Endothelial cell of umbilical vein (primary cell): ENCODE measurements around the gene LRIG1. TPM values are rescaled to one million over a fixed set of nuclear protein-coding genes. Genes with fewer than 3 reads are reported as not detected.

Source experiments
- BruUV-seq: library from RNA; stranded (reverse); fragments of 400-500 nt; replicated peaks from 2 replicates; lab custom pipeline; 2021; lab: Mats Ljungman, UMichigan
- CTCF ChIA-PET: fragments of 300-600, 350-600 bp; sonication (Branson Sonifier 250); formaldehyde crosslinking; loops from one replicate; lab custom pipeline; 2021; ENCODE audit warnings: antibody characterized with exemption, inconsistent platforms; lab: Charles Lee
- POLR2A ChIA-PET: fragments of 300-600, 350-600 bp; sonication (Branson Sonifier 250); formaldehyde crosslinking; loops from one replicate; lab custom pipeline; 2021; ENCODE audit warnings: antibody characterized with exemption, inconsistent platforms; lab: Charles Lee
- DNase-seq: peaks from one replicate; pipeline ENCODE4 v3.0.0-alpha.2; 2011; ENCODE audit warnings: low read depth, low spot score
- FAIRE-seq: peaks from 2 replicates; lab custom pipeline; 2011; peaks lifted over from hg19 to GRCh38; lab: Jason Lieb, UNC
- H2AFZ ChIP-seq: 2 replicates; pipeline ENCODE4 v1.6.0; 2012; ENCODE audit warnings: low read depth, low read length, control low read depth, inconsistent platforms
- H3K27ac ChIP-seq: 2 replicates; pipeline ENCODE4 v1.5.1; 2011; ENCODE audit warnings: low read depth, mild to moderate bottlenecking, control low read depth, low read length, moderate library complexity; ENCODE audit not compliant: insufficient read depth
- H3K27me3 ChIP-seq, 2 experiments: 2 replicates each; pipeline versions ENCODE4 v1.6.0 to v1.6.1; 2011; ENCODE audit warnings: low read length in 2 of 2, mixed read lengths in 1 of 2; ENCODE audit not compliant: control insufficient read depth in 2 of 2, insufficient read depth in 2 of 2
- H3K36me3 ChIP-seq, 2 experiments: 2 replicates in 1 of 2; 3 replicates in 1 of 2; pipeline ENCODE4 v1.5.1; 2011; ENCODE audit warnings: low read length in 2 of 2, mild to moderate bottlenecking in 1 of 2, moderate library complexity in 1 of 2; ENCODE audit not compliant: control insufficient read depth in 2 of 2, insufficient read depth in 2 of 2; ENCODE audit errors: extremely low read depth in 1 of 2
- H3K4me1 ChIP-seq: 3 replicates; pipeline ENCODE4 v1.5.1; 2011; ENCODE audit warnings: mild to moderate bottlenecking, low read length; ENCODE audit not compliant: control insufficient read depth, insufficient read depth; ENCODE audit errors: extremely low read depth
- H3K4me2 ChIP-seq: 2 replicates; pipeline ENCODE4 v1.6.1; 2011; ENCODE audit warnings: low read length, control low read depth, mixed read lengths; ENCODE audit not compliant: insufficient read depth
- H3K4me3 ChIP-seq, 3 experiments: fragments of 200-600 bp in 1 of 3; sonication (generic), shearing (Covaris generic) in 1 of 3; replicated peaks in 1 of 3; 2 replicates each; pipeline ENCODE4 v1.5.1; 2011 to 2016; ENCODE audit warnings: control low read depth in 3 of 3, low read length in 3 of 3, mild to moderate bottlenecking in 2 of 3, inconsistent platforms in 1 of 3, low read depth in 1 of 3, moderate library complexity in 1 of 3; ENCODE audit not compliant: insufficient read depth in 1 of 3
- H3K79me2 ChIP-seq: 2 replicates; pipeline ENCODE4 v1.6.0; 2012; ENCODE audit warnings: low read length, inconsistent platforms; ENCODE audit not compliant: control insufficient read depth, insufficient read depth
- H3K9ac ChIP-seq: replicated peaks from 2 replicates; pipeline ENCODE3; 2011; ENCODE audit warnings: low read length, control low read depth; ENCODE audit not compliant: insufficient read depth; ENCODE audit errors: extremely low read depth
- H3K9me1 ChIP-seq: replicated peaks from 3 replicates; pipeline ENCODE4 v1.6.0; 2011; ENCODE audit warnings: mild to moderate bottlenecking, low read length; ENCODE audit not compliant: control insufficient read depth, insufficient read depth; ENCODE audit errors: extremely low read depth
- H3K9me3 ChIP-seq: replicated peaks from 2 replicates; pipeline ENCODE4 v1.5.1; 2012; ENCODE audit warnings: low read length, inconsistent platforms; ENCODE audit not compliant: control insufficient read depth, insufficient read depth
- H4K20me1 ChIP-seq: replicated peaks from 2 replicates; pipeline ENCODE3; 2011; ENCODE audit warnings: mild to moderate bottlenecking, low read length; ENCODE audit not compliant: control insufficient read depth, insufficient read depth; ENCODE audit errors: extremely low read depth
- CTCF ChIP-seq, 2 donors: IDR thresholded peaks; 1 replicate in 1 of 2; 2 replicates in 1 of 2; pipeline ENCODE4 v1.5.1; 2011; ENCODE audit warnings: low read length in 2 of 2, mild to moderate bottlenecking in 2 of 2, moderate library complexity in 2 of 2, control low read depth in 1 of 2, inconsistent platforms in 1 of 2, low read depth in 1 of 2; ENCODE audit not compliant: insufficient read depth in 1 of 2; ENCODE audit errors: extremely low read depth in 1 of 2
- EZH2 ChIP-seq: IDR thresholded peaks from 2 replicates; pipeline ENCODE4 v1.6.1; 2012; ENCODE audit warnings: borderline replicate concordance, low read depth, mild to moderate bottlenecking, moderate library complexity, low read length, inconsistent platforms; ENCODE audit not compliant: severe bottlenecking
- FOS ChIP-seq: IDR thresholded peaks from 2 replicates; pipeline ENCODE4 v1.6.1; 2011; ENCODE audit warnings: mild to moderate bottlenecking, low read length, moderate library complexity, borderline replicate concordance; ENCODE audit not compliant: insufficient read depth
- GATA2 ChIP-seq: IDR thresholded peaks from 2 replicates; pipeline ENCODE4 v1.7.0; 2011; ENCODE audit warnings: low read depth, mild to moderate bottlenecking, moderate library complexity, mixed read lengths, low read length; ENCODE audit not compliant: insufficient read length, insufficient read depth
- JUN ChIP-seq: IDR thresholded peaks from 2 replicates; pipeline ENCODE4 v1.6.1; 2011; ENCODE audit warnings: borderline replicate concordance, low read depth; ENCODE audit not compliant: insufficient read length, insufficient read depth
- MAX ChIP-seq: IDR thresholded peaks from 2 replicates; pipeline ENCODE4 v1.6.1; 2011; ENCODE audit not compliant: insufficient read depth, insufficient read length
- MYC ChIP-seq: IDR thresholded peaks from one replicate; pipeline ENCODE4 v1.6.1; 2011; ENCODE audit warnings: mild to moderate bottlenecking, low read depth, low read length
- dilution Hi-C: fragments of 300-500 bp; cut with MboI; formaldehyde crosslinking; loops from one replicate; pipeline ENCODE4 v1.15.0; 2019; ENCODE audit warnings: low sequenced_read_pairs; ENCODE audit not compliant: extremely low pct_ligation_motif_present
- intact Hi-C: fragments of 100-400 bp; cut with micrococcal nuclease; formaldehyde crosslinking; loops from one replicate; pipeline ENCODE4 v1.10.0; 2022
- polyA plus RNA-seq, 4 experiments: library from polyadenylated mRNA; depleted of rRNA in 3 of 4; stranded (reverse) in 3 of 4; unstranded in 1 of 4; fragments of >200 nt; gene quantifications; 2 replicates each; pipeline versions ENCODE4 v1.2.1 to v1.2.3, GENCODE V29; 2011 to 2012; ENCODE audit warnings: missing spikeins in 1 of 4
- total RNA-seq: library from RNA; stranded (reverse); gene quantifications from 2 replicates; pipeline ENCODE4 v1.2.3, GENCODE V29; 2021

The LRIG1 gene
- total and polyA plus RNA-seq, 2 donors (not counting 3 experiments of a cell fraction or from before 2014, with no cell fraction given): 50.3 to 52.2 TPM

- BruUV-seq: no TSS peak
- Histone ChIP-seq H3K4me1 (peaks cover 24% of the 10 kb centered on the region), H3K9me3 (no peaks in the 10 kb centered on the region), H3K36me3 (no peaks in the 10 kb centered on the region), H2AFZ (no peak overlapping the region), H3K27me3 (peaks cover 2 to 6% of the 10 kb centered on the region in 2 experiments), H3K4me3 (no peak overlapping the region), H3K27ac (no peak overlapping the region), H3K79me2 (peaks cover 58% of the 10 kb centered on the region), H3K9me1 (no peaks in the 10 kb centered on the region), H3K4me2 (peak overlapping the region; percentile 87), H3K9ac (no peak overlapping the region), H4K20me1 (no peaks in the 10 kb centered on the region)
- CTCF ChIA-PET: interaction anchor here (0.9 to 1.1 kb wide), 2 partner anchors 19 to 41 kb away, joined by 3 read pairs; no protein-coding TSS in a partner anchor
- POLR2A ChIA-PET: no interaction called here
- dilution Hi-C loops: no loop called here
- FAIRE-seq (no peak), DNase-seq (no peak)
- no peak for TF ChIP-seq CTCF (IDR thresholded peaks at IDR 0.05; ENCODE audit: extremely low read depth in 1 of 2, insufficient read depth in 1 of 2, low read depth in 1 of 2, low read length in 2 of 2)
- TF ChIP-seq MYC: no peak
- TF ChIP-seq EZH2: no peak
- no peak for TF ChIP-seq JUN
- TF ChIP-seq GATA2: no peak
- TF ChIP-seq MAX: no peak
- TF ChIP-seq FOS: no peak
- intact Hi-C loops: no loop called here
Observed at GRCh38 chr3:66497288-66497984, 3.4 kb downstream of the LRIG1 start.
